ENCODE data around the gene KCNK2. TPM values are rescaled to one million over a fixed set of nuclear protein-coding genes. Genes with fewer than 3 reads are reported as not detected.

KCNK2 gene
- polyA plus RNA-seq, 1 of the 3 experiments (the other 2 are of a cell fraction): 12.2 TPM

DNA sequence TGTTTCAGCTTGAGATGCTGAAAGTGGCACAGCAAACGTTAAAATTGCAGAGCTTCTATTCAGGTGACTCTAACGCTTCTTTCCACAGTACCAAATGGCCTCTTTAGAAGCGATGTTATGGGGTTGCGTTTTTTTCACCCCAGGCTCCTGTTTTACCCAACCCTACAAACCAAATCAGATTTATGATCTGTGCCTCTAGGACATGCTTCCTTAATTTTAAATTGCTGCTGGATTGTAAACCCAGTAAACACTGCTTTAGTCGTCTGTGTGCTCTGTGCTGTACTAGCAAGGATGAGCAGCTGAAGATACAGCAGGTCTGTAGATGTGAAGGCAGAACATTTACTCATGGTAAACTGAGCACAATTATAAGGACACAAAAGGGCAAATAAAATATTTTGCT is 13.0 kb downstream of the KCNK2 start:
- no peak overlapping the region for H3K27ac ChIP-seq (ENCODE audit: low read depth in 2 of 2, low read length in 1 of 2)
- no peaks in the 10 kb centered on the region; a peak in 1 of 4 replicates for H3K4me1 ChIP-seq (ENCODE audit: control insufficient read depth in 1 of 2, insufficient read depth in 2 of 2, low read depth in 1 of 2, low read length in 1 of 2)
- H3F3A ChIP-seq (replicated peaks; ENCODE audit: insufficient read depth): peaks cover 3% of the 10 kb centered on the region
- H2AFZ ChIP-seq (ENCODE audit: low read depth): no peak overlapping the region; the same call in 1 of the 2 replicates
- no peaks in the 10 kb centered on the region for H4K20me1 ChIP-seq (ENCODE audit: insufficient read depth)
- DNase-seq: no peak
- H3K79me2 ChIP-seq (ENCODE audit: insufficient read depth): no peaks in the 10 kb centered on the region
- H3K4me3 ChIP-seq (ENCODE audit: low read depth in 2 of 2, low read length in 1 of 2): no peak overlapping the region
- peaks cover 6 to 10% of the 10 kb centered on the region in 2 experiments for H3K36me3 ChIP-seq (replicated peaks in 1 of 2; ENCODE audit: control insufficient read depth in 1 of 2, insufficient read depth in 2 of 2, low read length in 1 of 2)
- no peaks in the 10 kb centered on the region for H3K9me3 ChIP-seq
- no peaks in the 10 kb centered on the region for H3K27me3 ChIP-seq (ENCODE audit: insufficient read depth)
- 42% methylated on average over 5 of the region's 5 CpGs for WGBS (ENCODE audit: low lambda C conversion rate)
- H3K9me2 ChIP-seq: no peaks in the 10 kb centered on the region
- ChIA-PET POLR2A (no interaction called here), CTCF (no interaction called here)
- no peak overlapping the region for H3K4me2 ChIP-seq
- TF ChIP-seq MEF2A (IDR thresholded peaks at IDR 0.05; ENCODE audit: borderline replicate concordance, low read depth): no peak
- TF ChIP-seq JUND (IDR thresholded peaks at IDR 0.05): no peak
- TF ChIP-seq TAF1 (IDR thresholded peaks at IDR 0.05; ENCODE audit: borderline replicate concordance, low read depth, low read length): no peak
- no peak for TF ChIP-seq RAD21 (IDR thresholded peaks at IDR 0.05; ENCODE audit: low read length)
- TF ChIP-seq RFX5 (IDR thresholded peaks at IDR 0.05; ENCODE audit: low read length): no peak
- no peak for TF ChIP-seq NRF1 (IDR thresholded peaks at IDR 0.05; ENCODE audit: low read depth, low read length)
- no peak for TF ChIP-seq TEAD4 (IDR thresholded peaks at IDR 0.05; ENCODE audit: borderline replicate concordance, insufficient read depth)
- TF ChIP-seq, protein P1, sequence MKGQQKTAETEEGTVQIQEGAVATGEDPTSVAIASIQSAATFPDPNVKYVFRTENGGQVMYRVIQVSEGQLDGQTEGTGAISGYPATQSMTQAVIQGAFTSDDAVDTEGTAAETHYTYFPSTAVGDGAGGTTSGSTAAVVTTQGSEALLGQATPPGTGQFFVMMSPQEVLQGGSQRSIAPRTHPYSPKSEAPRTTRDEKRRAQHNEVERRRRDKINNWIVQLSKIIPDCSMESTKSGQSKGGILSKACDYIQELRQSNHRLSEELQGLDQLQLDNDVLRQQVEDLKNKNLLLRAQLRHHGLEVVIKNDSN (IDR thresholded peaks at IDR 0.05; ENCODE audit: borderline replicate concordance, low read depth): no peak
- no peak for TF ChIP-seq GABPA (IDR thresholded peaks at IDR 0.05; ENCODE audit: low read depth)
- no peak for TF ChIP-seq MXI1 (IDR thresholded peaks at IDR 0.05; ENCODE audit: low read depth, low read length)
- no peak for TF ChIP-seq SMC3 (IDR thresholded peaks at IDR 0.05; ENCODE audit: low read depth, low read length)
- no peak for TF ChIP-seq YY1 (IDR thresholded peaks at IDR 0.05; ENCODE audit: low read depth)
- TF ChIP-seq, protein P2, sequence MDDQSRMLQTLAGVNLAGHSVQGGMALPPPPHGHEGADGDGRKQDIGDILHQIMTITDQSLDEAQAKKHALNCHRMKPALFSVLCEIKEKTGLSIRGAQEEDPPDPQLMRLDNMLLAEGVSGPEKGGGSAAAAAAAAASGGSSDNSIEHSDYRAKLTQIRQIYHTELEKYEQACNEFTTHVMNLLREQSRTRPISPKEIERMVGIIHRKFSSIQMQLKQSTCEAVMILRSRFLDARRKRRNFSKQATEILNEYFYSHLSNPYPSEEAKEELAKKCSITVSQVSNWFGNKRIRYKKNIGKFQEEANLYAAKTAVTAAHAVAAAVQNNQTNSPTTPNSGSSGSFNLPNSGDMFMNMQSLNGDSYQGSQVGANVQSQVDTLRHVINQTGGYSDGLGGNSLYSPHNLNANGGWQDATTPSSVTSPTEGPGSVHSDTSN (IDR thresholded peaks at IDR 0.05): no peak
- TF ChIP-seq EP300 (IDR thresholded peaks at IDR 0.05; ENCODE audit: borderline replicate concordance in 1 of 2, low read depth in 1 of 2, low read length in 1 of 2): no peak
- no peak overlapping the region for H3K9ac ChIP-seq

DNA sequence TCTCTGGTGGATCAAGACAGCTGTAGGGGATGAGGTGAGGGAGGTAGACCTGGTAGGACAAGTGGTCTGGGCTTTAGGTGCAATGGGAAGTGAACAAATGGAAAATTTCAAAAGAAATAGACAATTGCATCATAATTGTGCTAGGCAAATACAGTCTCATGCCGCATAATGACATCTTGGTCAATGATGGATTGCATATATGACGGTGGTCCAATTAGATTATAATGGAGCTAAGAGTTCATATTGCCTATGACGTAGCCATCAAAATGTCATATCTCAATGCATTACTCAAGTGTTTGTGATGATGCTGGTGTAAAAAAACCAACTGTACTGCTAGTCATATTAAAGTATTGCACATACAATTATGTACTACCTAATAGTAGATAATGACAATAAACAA is 19.0 kb downstream of the KCNK2 start:
- H3K9ac ChIP-seq: no peak overlapping the region
- no peaks in the 10 kb centered on the region for H3K9me2 ChIP-seq
- ChIA-PET POLR2A (no interaction called here), CTCF (no interaction called here)
- H3K4me3 ChIP-seq (ENCODE audit: low read depth in 2 of 2, low read length in 1 of 2): no peak overlapping the region
- H3F3A ChIP-seq (replicated peaks; ENCODE audit: insufficient read depth): peaks cover 14% of the 10 kb centered on the region
- no peaks in the 10 kb centered on the region for H3K79me2 ChIP-seq (ENCODE audit: insufficient read depth)
- no peak overlapping the region for H2AFZ ChIP-seq (ENCODE audit: low read depth)
- DNase-seq: no peak
- no peak overlapping the region for H3K27ac ChIP-seq (ENCODE audit: low read depth in 2 of 2, low read length in 1 of 2)
- no peaks in the 10 kb centered on the region for H4K20me1 ChIP-seq (ENCODE audit: insufficient read depth)
- 0 out of 2 replicates have a peak, but pooled peaks cover 5% of the 10 kb centered on the region for H3K9me3 ChIP-seq
- no peaks in the 10 kb centered on the region; a peak in 1 of 4 replicates for H3K4me1 ChIP-seq (ENCODE audit: control insufficient read depth in 1 of 2, insufficient read depth in 2 of 2, low read depth in 1 of 2, low read length in 1 of 2)
- 65% methylated on average over 3 of the region's 3 CpGs for WGBS (ENCODE audit: low lambda C conversion rate)
- peaks cover 0 to 2% of the 10 kb centered on the region in 2 experiments for H3K36me3 ChIP-seq (replicated peaks in 1 of 2; ENCODE audit: control insufficient read depth in 1 of 2, insufficient read depth in 2 of 2, low read length in 1 of 2)
- H3K27me3 ChIP-seq (ENCODE audit: insufficient read depth): no peaks in the 10 kb centered on the region
- H3K4me2 ChIP-seq: no peak overlapping the region
- TF ChIP-seq FOXM1 (IDR thresholded peaks at IDR 0.05; ENCODE audit: low read depth) (no peak), GATA2 (CRISPR knock-in tag; IDR thresholded peaks at IDR 0.05) (no peak), EP300 (IDR thresholded peaks at IDR 0.05; ENCODE audit: borderline replicate concordance in 1 of 2, low read depth in 1 of 2, low read length in 1 of 2) (no peak), ELF1 (IDR thresholded peaks at IDR 0.05) (no peak), FOXJ3 (CRISPR knock-in tag; IDR thresholded peaks at IDR 0.05) (no peak), CHD2 (IDR thresholded peaks at IDR 0.05; ENCODE audit: low read length, partially characterized antibody) (no peak), MEF2A (IDR thresholded peaks at IDR 0.05; ENCODE audit: borderline replicate concordance, low read depth) (no peak), SMC3 (IDR thresholded peaks at IDR 0.05; ENCODE audit: low read depth, low read length) (no peak), JUND (IDR thresholded peaks at IDR 0.05) (no peak), YY1 (IDR thresholded peaks at IDR 0.05; ENCODE audit: low read depth) (no peak)
- TF ChIP-seq, protein P3, sequence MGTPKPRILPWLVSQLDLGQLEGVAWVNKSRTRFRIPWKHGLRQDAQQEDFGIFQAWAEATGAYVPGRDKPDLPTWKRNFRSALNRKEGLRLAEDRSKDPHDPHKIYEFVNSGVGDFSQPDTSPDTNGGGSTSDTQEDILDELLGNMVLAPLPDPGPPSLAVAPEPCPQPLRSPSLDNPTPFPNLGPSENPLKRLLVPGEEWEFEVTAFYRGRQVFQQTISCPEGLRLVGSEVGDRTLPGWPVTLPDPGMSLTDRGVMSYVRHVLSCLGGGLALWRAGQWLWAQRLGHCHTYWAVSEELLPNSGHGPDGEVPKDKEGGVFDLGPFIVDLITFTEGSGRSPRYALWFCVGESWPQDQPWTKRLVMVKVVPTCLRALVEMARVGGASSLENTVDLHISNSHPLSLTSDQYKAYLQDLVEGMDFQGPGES (IDR thresholded peaks at IDR 0.05; ENCODE audit: low read depth, low read length): no peak
- TF ChIP-seq, protein P4, sequence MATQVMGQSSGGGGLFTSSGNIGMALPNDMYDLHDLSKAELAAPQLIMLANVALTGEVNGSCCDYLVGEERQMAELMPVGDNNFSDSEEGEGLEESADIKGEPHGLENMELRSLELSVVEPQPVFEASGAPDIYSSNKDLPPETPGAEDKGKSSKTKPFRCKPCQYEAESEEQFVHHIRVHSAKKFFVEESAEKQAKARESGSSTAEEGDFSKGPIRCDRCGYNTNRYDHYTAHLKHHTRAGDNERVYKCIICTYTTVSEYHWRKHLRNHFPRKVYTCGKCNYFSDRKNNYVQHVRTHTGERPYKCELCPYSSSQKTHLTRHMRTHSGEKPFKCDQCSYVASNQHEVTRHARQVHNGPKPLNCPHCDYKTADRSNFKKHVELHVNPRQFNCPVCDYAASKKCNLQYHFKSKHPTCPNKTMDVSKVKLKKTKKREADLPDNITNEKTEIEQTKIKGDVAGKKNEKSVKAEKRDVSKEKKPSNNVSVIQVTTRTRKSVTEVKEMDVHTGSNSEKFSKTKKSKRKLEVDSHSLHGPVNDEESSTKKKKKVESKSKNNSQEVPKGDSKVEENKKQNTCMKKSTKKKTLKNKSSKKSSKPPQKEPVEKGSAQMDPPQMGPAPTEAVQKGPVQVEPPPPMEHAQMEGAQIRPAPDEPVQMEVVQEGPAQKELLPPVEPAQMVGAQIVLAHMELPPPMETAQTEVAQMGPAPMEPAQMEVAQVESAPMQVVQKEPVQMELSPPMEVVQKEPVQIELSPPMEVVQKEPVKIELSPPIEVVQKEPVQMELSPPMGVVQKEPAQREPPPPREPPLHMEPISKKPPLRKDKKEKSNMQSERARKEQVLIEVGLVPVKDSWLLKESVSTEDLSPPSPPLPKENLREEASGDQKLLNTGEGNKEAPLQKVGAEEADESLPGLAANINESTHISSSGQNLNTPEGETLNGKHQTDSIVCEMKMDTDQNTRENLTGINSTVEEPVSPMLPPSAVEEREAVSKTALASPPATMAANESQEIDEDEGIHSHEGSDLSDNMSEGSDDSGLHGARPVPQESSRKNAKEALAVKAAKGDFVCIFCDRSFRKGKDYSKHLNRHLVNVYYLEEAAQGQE (IDR thresholded peaks at IDR 0.05; ENCODE audit: low read depth, low read length): no peak
- TF ChIP-seq, protein P1 (IDR thresholded peaks at IDR 0.05; ENCODE audit: borderline replicate concordance, low read depth): no peak
